ACHN (cell line): Measurements from ENCODE around the gene MAPK8.

Experiments
- DNase-seq: peaks from one replicate; pipeline ENCODE4 v3.0.0-alpha.2; 2015
- in situ Hi-C: cut with HindIII; loops from 2 replicates; pipeline ENCODE4 v1.10.0; 2017; ENCODE audit warnings: low sequenced_read_pairs, low pct_ligation_motif_present, low pct_unique_long_range_greater_than_20kb

MAPK8 gene

GRCh38 chr10:48289501-48290238, 16.8 kb upstream of the MAPK8 start:
- in situ Hi-C loops = no loop called here
- DNase-seq = peak; percentile 61

- no peak for DNase-seq
- in situ Hi-C loops = no loop called here
Measured at GRCh38 chr10:48290286-48290685, 16.2 kb upstream of the MAPK8 start.

DNA sequence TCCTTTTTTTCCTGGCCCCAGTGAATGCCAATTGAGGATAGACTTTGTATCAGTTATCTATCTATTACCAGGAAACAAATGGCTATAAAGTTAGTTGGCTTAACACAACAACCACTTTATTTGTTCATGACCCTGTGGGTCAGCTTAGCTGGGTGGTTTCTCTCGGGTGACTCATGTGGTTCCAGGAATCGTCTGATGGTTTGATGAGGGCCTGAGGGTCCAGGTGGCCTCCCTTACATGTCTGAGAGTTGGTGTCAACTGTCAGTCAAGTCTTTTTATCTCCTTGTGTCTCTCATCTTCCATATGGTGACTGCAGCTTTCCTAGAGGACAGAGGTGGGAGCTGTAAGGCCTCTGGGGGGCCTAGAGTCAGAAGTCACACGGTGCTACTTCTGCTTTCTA, 15.3 kb upstream of the MAPK8 start:
- DNase-seq = no peak
- in situ Hi-C loops = no loop called here

DNA sequence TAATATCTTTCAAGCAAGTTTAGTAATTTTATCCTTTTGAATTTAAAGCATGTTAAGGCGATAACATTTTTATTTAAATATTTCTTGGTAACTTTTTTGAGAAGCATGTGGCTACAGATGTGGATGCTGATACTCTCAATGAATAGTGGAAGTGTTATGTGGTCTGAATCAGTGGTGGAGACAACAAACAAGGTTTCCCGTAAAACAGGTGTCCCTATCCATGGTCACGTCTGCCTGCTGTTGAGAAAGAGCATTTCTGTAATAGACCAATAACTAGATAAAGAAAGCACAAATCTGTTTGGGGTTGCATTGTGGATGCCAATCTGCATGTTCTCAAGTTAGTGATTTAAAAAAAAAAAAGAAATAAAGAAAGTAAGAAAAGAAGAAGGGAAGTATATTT, 13.9 kb upstream of the MAPK8 start:
- no peak for DNase-seq
- in situ Hi-C loops = no loop called here

DNA sequence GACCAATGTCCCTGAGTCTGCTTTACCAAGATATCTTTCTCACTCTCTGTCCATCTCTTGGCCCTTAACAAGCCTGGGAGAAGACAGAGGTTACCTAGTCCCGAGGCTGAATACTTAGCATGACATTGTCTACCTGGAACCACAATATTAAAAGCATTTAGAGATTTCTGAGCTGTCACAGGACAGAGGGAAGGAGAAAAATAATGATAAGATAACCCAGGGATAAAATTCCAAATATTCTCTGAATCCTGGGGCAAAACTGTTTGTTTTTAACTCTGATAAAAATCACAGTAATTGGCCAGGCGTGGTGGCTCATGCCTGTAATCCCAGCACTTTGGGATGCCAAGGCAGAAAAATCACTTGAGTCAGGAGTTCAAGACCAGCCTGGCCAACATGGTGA, 12.0 kb upstream of the MAPK8 start:
- no peak for DNase-seq
- in situ Hi-C loops = no loop called here

DNA sequence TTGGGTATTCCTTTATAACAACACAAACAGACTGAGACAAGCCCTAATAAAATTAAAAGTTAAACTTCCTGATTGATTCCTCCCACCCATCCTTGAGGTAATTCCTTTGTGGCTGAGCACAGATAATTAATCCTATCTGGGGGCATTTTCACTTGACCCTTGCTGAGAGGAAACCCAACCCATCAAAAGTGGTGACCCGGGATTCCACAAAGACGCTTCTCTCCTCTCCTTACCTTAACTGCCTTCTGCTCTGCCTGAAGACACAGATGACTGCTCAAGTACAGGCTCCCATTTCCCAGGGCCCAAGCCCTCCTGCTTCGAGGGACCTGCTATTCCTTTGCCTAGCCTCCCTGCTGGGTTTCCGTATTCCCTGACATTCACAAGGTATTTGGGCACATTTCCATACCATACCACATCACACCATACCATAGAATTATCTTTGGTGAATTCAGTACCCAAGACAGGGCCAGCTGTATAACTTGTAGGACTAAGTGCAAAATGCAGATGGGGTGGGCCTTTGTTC, 9.8 kb upstream of the MAPK8 start:
- in situ Hi-C loops = no loop called here

GRCh38 chr10:48299066-48299465, 7.4 kb upstream of the MAPK8 start:
- no peak for DNase-seq
- in situ Hi-C loops = no loop called here

More for the DNA sequence above, 9.8 kb upstream of the MAPK8 start:
- DNase-seq = no peak

- in situ Hi-C loops = no loop called here
- DNase-seq = no peak
Measured at GRCh38 chr10:48299692-48300091, 6.8 kb upstream of the MAPK8 start.

DNA sequence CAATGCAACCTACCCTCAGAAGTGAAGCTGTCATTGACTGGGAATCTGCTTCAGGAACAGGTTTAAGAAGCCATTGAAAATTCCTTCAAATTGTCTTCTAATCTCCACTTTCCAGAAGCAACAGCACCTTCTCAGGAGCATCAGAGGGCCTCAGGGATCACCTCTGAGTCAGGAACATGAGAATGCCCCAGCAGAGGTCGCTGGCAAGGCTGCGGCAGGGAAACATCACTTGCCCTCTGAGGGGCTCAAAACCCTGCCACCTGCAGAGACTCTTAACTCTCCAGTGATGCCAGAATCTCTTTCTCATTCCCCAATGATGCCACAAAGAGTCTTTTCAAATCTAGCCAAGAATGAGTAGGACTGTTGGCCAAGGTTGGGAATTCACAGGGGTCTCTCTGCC, 5.9 kb upstream of the MAPK8 start:
- no peak for DNase-seq
- in situ Hi-C loops = no loop called here

GRCh38 chr10:48302515-48303476, 3.7 kb upstream of the MAPK8 start:
- in situ Hi-C loops = no loop called here
- no peak for DNase-seq

GRCh38 chr10:48305905-48306264, 592 bp upstream of the MAPK8 start:
- in situ Hi-C loops = no loop called here
- DNase-seq = no peak

GRCh38 chr10:48306870-48307710, 613 bp downstream of the MAPK8 start:
- peak; percentile 74 for DNase-seq
- in situ Hi-C loops = no loop called here

- no peak for DNase-seq
Measured at GRCh38 chr10:48307711-48308018, 1.2 kb downstream of the MAPK8 start.

DNA sequence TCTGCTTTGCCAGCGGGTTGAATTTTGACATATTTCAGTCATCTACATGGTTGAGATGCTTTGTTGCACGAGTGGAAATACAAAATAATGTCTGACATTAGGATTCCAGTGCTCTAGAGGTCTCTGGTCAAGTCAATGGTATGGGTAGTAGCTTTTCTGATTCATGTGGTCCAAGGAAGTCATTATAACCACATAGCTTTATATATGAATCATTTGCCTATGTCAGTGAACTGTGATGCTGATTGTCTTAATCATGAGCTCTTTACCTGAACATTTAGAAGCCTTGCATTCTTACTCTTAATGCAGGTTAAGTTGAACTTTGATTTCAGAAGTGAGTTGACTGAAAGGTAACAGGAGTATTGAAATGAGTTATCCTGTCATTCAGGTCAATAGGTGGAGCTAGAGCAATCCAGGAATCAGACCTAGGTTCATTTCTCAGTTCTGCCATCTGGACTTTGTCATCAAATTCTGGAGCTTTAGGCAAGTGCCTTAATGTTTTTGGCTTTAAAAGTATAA, 3.3 kb downstream of the MAPK8 start:
- in situ Hi-C loops = no loop called here
- peak; percentile 91 for DNase-seq

More at GRCh38 chr10:48307711-48308018, 1.2 kb downstream of the MAPK8 start:
- in situ Hi-C loops = no loop called here

- in situ Hi-C loops = no loop called here
Measured at GRCh38 chr10:48314107-48314506, 7.6 kb downstream of the MAPK8 start.

GRCh38 chr10:48316236-48316635, 9.8 kb downstream of the MAPK8 start:
- DNase-seq = no peak
- in situ Hi-C loops = no loop called here

More at GRCh38 chr10:48314107-48314506, 7.6 kb downstream of the MAPK8 start:
- DNase-seq = no peak

DNA sequence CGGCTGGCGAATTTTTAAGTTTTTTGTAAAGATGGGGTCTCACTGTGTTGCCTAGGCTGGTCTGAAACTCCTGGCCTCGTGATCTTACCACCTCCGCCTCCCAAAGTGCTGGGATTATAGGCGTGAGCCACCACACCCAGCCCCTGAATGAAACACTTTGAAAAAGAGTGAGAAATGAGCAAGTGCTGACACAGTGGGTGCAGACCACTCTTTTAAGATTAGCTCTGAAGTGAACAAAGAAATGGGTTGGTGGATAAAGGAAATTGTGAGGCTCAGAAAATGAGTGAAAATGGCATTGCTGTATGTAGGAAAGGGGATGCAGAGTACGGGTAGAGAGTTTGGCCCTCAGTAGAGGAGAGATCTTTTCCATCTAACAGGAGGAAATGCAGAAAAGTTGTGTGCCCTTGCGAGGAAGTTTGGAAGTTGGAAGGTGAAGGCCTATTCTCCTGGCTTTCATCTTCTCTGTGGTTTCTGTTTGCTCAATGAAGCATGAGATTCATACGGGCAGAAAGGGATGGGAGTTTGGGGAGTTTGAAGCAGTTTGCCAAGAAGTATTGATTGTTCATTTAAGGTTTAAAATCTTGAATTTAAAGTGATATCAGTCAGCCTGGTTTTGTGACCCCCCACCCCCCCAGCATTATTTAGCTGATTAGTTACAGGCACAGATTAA, 11.0 kb downstream of the MAPK8 start:
- in situ Hi-C loops = no loop called here
- peak; percentile 18 for DNase-seq

DNA sequence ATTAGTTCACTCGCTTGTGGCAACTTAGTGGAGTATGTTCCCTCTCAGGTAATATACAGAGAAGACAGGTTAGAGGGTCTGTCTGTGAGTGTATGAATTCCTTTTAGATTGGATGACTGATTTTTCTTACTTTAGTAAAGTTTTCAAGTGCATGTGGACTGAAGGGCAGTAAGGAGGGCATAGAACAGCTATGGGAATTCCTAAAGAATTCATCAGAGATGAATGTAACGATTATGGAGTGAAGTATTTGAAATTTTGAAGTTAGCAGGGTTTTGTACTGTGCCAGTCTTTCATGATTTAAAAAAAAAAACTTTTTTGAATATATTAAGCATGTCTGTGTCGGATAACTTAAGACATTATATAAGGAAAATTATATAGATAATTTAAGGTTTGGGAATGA, 15.5 kb downstream of the MAPK8 start:
- in situ Hi-C loops = no loop called here
- DNase-seq = no peak
